ENCODE results near the gene CRYZ.

- TF ChIP-seq CTCF (IDR thresholded peaks at IDR 0.05) (no peak), POLR2A (IDR thresholded peaks at IDR 0.05) (no peak)
Observed at GRCh38 chr1:74715236-74715502, 17.7 kb downstream of the CRYZ start.
